GM18861 (cell line): ENCODE data around the gene MAGI2.
"Not testable (repeated sequence)": the region's sequence is repeated elsewhere in the genome, so short reads cannot be mapped to it uniquely, and the experiment has no call there.

Experiments used
- ATAC-seq: cut with Tn5 transposase; IDR thresholded peaks from one replicate; pipeline ENCODE4 v1.9.1; 2021; ENCODE audit not compliant: unreplicated experiment

MAGI2 gene

DNA sequence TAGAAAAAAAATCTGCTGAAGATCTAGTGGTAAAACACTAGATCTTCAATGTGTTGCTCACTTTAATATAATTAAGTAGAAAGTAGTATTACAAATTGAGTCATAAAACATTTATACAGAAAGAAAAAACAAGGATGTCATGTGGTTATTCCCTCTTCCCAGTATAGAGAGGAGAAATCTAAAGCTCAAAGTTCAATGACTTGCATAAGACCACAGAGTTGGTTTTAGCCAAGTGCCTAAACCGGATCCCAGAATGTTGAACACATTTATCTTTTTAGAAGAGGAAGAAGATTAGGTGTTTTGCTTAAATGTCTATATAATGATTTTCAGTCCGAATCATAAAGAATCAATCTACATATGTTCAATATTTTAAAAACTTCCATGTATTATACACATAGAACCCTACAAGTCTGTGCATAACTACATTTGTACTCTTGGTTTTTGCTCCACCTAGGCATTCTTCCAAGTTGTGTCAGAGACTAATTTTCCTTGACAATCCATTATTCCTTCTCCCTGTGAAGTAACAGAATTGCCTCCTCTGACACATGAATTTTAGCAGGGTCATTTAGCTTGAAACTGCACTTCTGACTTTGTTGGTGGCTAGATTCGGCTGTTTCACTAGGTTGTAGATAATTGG is 389.2 kb downstream of the MAGI2 start:
- ATAC-seq, result no peak

DNA sequence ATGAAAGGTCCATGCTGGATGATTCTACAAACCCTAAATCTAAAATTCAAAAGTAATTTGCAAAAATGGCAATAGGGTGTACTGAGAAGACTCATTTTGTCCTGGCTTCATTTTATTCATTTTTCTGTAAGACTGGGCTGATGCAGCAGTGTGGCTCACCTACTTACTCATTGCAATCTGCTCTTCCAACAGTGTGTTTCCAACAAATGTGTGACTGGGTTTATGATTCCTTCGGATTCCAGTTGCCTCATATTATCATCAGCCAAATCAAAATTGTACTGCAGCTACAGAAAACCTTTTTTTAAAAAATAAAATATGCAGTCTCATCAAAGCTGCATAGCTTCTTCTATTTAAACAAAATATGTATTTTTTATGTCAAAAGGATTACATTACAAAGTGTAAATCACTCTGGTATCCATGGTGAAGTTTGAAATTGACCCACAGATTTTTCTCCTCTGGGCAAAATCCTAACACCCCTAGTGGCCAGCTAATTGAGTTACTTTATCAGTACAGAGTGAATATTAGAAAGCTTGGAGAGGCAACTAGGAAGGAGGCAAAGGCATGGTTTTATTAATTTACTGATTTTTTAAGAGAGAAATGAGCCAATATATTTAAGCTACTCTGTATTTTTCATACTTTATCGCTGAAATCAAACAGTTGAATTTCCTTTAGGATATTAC is 390.3 kb downstream of the MAGI2 start:
- no peak for ATAC-seq

DNA sequence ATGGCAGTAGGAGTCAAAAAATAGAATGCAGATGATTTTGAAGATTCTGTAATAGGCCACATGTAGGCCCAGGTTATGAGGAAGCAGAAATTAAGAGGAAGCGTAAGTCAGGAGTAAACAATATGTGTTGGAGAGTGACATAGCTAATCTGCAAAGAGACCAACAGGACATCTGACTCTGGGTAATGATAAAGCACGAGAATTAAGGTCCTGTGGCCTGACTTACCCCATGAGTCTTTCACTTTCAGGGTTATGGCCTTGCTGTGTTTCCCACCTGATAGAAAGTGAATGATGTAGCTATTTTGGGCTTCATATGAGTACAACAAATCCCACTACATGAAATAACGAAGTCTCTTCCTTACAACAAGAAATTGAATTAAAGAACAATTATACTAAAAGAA is 393.0 kb downstream of the MAGI2 start:
- no peak for ATAC-seq

GRCh38 chr7:79055722-79056415 is 397.6 kb downstream of the MAGI2 start:
- no peak for ATAC-seq

DNA sequence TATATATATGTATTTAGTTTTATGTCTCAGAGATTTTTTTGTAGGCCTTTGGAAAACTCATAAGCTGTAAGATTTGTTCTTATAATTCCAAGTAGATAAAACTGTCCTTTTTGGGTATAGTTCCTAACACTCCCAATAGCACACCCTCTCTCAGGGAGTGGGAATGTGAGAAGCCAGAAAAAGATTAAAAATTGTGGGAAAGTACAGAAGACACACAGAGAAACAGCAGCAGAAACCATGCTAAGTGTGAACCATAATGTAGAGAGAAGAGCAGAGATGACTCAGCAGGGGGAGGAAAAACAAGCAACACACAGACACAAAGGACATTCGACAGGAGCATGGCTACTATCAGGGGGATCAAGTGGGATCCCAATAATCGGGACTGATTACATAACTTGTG is 401.6 kb downstream of the MAGI2 start:
- ATAC-seq, result no peak

DNA sequence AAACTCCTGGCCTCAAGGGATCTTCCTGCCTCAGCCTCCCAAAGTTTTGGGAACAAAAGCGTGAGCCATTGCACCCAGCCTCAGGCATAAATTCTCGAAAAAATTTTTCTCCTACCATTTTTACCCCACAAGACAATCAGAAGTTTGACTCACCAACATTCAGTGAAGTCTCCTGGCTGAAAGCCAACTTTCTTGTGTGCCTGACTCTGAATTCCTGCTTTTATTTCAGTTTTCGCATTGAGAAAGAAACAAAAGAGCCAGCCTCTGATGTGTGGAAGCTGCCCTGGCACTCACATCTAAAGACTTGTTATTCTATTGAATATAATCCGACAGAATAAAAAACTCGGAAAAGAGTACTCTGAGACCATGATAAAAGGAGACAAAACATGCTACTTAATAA is 402.9 kb downstream of the MAGI2 start:
- ATAC-seq, result no peak

DNA sequence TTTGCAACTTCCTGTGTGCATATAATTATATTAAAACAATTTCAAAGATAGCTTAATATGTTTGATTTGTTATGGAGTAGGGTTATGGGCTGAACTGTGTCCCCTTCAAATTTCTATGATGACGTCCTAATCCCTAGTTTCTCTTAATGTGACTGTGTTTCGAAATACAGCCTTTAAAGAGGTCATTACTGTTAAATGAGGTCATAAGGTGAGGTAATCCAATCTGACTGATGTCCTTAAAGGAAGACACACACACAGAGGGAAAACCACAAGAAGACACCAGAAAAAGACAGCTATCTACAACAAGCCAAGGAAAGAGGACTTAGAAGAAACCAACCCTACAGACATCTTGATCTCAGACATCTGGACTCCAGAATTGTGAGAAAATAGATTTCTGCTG is 407.4 kb downstream of the MAGI2 start:
- no peak for ATAC-seq

GRCh38 chr7:79037001-79037400 is 416.5 kb downstream of the MAGI2 start:
- ATAC-seq, result no peak

DNA sequence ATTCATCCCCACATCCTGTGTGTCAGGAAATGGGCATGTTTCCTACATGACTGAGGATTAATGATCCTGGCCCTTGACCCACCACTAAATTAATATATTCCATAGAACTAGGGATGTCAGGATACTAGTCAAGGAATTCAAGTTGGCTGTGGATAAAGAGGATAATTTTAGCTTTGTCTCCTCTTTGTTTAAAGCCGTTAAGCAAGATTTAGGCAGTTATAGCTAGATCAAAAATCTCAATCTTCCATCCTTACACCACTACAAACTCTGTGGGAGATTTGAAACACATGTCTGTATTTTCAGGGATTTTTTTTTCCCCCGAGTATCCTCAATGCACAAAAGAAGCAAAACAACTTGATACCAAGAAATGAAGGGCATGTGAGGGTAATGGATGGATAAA is 417.1 kb downstream of the MAGI2 start:
- no peak for ATAC-seq

GRCh38 chr7:79035858-79036257 is 417.6 kb downstream of the MAGI2 start:
- ATAC-seq, result no peak

DNA sequence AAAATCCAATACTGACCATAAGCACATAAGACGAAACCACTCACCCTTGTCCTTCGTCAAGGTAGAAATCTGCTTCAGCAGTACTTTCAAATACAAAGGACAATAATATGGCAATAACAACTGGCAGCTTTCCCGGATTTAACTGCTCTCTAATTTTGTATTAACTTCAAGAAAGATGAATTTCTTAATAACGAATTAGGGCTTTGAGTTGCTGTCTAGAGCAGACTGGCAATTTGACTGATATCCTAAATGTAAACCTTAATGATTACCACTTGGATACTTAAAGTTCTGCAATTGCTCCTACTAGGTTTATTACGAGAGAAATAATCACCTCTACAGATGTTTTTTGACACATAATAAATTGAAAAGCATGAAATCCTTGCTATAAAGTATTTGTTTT is 418.7 kb downstream of the MAGI2 start:
- no peak for ATAC-seq

DNA sequence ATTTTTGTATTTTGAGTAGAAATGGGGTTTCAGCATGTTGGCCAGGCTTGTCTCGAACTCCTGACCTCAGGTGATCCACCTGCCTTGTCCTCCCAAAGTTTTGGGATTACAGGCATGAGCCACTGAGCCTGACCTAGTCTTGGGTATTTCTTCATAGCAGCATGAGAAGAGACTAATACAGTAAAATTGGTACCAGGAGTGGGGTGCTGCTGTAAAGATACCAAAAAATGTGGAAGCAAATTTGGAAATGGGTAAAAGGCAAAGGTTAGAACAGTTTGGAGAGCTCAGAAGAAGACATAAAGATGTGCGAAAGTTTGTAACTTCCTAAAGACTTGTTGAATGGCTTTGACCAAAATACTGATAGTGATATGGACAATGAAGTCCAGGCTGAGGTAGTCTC is 433.8 kb downstream of the MAGI2 start:
- not testable (repeated sequence) for ATAC-seq

GRCh38 chr7:79011921-79012320 is 441.5 kb downstream of the MAGI2 start:
- no peak for ATAC-seq

- ATAC-seq, result no peak
Observed at GRCh38 chr7:79009647-79010046, 443.8 kb downstream of the MAGI2 start.

DNA sequence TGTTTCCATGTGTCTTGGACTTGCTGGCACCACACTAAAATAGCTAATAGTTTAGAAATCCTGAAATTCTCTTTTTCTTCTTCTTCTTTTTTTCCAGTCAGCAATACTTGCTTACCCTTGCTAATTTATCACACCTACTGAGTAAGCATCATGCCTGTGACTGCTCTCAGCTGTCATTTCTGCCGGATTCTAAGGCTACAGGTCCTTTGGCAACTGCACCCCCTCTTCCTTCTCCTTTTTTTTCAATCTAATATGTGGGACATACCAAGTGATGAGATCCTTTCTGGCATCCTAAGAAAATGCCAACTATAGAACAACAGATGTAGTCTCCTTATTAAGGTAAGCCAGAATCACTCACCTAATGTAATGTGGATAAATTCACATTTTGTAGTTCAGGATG is 444.7 kb downstream of the MAGI2 start:
- no peak for ATAC-seq

DNA sequence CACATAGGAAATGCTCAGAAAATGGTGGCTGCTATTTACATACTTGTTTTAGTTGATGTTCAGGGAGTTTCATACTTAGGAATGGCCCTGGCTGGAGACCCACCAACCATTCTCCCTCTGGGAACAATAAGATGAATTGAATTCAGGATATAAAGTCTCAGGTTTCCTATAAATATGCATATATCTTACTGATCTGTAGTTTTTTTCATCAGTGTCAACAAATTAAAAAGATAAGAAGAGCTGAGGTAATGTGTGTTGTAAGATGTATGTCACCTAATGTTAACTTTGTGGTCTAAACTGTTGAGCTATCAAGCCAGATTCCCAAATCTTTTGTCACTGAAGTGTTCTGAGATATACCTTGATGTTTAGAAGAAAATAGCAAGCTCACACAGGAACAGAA is 457.5 kb downstream of the MAGI2 start:
- ATAC-seq, result no peak

- ATAC-seq, result no peak
Observed at GRCh38 chr7:78993341-78993740, 460.1 kb downstream of the MAGI2 start.

DNA sequence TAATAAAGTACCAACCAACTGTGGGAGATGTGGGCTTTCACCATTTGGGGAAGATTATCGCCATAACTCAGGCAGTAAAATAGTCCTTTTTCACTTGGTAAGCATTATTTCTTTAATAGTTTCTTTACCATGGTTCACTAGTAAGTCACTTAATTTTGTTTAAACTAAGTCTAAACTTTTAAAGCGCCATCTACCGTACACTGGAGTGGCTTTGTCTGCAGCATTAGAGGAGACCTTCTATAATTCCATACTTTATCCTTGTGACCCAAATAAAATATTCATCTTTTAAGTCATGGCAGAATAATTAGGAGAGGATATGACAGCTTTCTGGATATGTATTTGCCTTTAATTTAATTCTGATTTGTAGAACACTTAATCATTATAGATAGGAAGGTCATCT is 468.0 kb downstream of the MAGI2 start:
- ATAC-seq, result no peak

DNA sequence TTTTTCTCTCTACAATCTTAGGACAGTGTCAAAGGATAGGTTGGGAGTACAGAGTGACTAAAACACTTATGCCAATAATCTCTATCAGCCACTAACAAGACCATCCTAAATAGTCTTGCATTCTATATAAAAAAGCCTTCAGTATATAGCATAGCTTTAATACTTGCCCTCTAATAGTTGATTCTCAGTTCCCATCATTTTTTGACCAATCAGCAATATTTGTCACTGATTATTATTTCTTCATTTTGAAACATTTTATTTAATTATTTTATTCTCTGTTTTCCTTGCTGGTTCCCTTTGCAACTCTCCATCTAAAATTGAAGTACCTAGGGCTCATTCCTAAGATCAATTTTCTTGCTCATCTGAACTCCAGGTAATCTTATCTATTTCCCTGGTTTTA is 470.0 kb downstream of the MAGI2 start:
- no peak for ATAC-seq

GRCh38 chr7:78970440-78970916 is 483.0 kb downstream of the MAGI2 start:
- no peak for ATAC-seq

GRCh38 chr7:78968951-78969350 is 484.5 kb downstream of the MAGI2 start:
- ATAC-seq, result no peak

GRCh38 chr7:78967561-78967960 is 485.9 kb downstream of the MAGI2 start:
- not testable (repeated sequence) for ATAC-seq
